ENCODE results near the gene ADAMTS17. TPM values are rescaled to one million over a fixed set of nuclear protein-coding genes. Genes with fewer than 3 reads are reported as not detected.

The ADAMTS17 gene
- total RNA-seq, 1 donor = 0.81 TPM

- no peak for DNase-seq (ENCODE audit: low read depth)
- TF ChIP-seq CTCF (IDR thresholded peaks at IDR 0.05; ENCODE audit: insufficient read depth, low read length) = no peak
Observed at GRCh38 chr15:99998661-99999101, 343.1 kb downstream of the ADAMTS17 start.

GRCh38 chr15:99997112-99997651, 344.6 kb downstream of the ADAMTS17 start:
- DNase-seq (ENCODE audit: low read depth) = no peak
- H3K4me3 ChIP-seq (ENCODE audit: low read depth, low read length) = no peak overlapping the region
- TF ChIP-seq CTCF (IDR thresholded peaks at IDR 0.05; ENCODE audit: insufficient read depth, low read length) = no peak

More at GRCh38 chr15:99998661-99999101, 343.1 kb downstream of the ADAMTS17 start:
- H3K4me3 ChIP-seq (ENCODE audit: low read depth, low read length) = no peak overlapping the region

GRCh38 chr15:99996660-99997059, 345.1 kb downstream of the ADAMTS17 start:
- no peak for DNase-seq (ENCODE audit: low read depth)
- no peak overlapping the region for H3K4me3 ChIP-seq (ENCODE audit: low read depth, low read length)
- no peak for TF ChIP-seq CTCF (IDR thresholded peaks at IDR 0.05; ENCODE audit: insufficient read depth, low read length)

- no peak for TF ChIP-seq CTCF (IDR thresholded peaks at IDR 0.05; ENCODE audit: insufficient read depth, low read length)
- no peak for DNase-seq (ENCODE audit: low read depth)
- no peak overlapping the region for H3K4me3 ChIP-seq (ENCODE audit: low read depth, low read length)
Observed at GRCh38 chr15:99995543-99995942, 346.2 kb downstream of the ADAMTS17 start.

GRCh38 chr15:99994849-99995248, 346.9 kb downstream of the ADAMTS17 start:
- no peak for DNase-seq (ENCODE audit: low read depth)
- no peak for TF ChIP-seq CTCF (IDR thresholded peaks at IDR 0.05; ENCODE audit: insufficient read depth, low read length)
- H3K4me3 ChIP-seq (ENCODE audit: low read depth, low read length) = no peak overlapping the region

- no peak overlapping the region for H3K4me3 ChIP-seq (ENCODE audit: low read depth, low read length)
- no peak for DNase-seq (ENCODE audit: low read depth)
- TF ChIP-seq CTCF (IDR thresholded peaks at IDR 0.05; ENCODE audit: insufficient read depth, low read length) = no peak
Observed at GRCh38 chr15:99993681-99994131, 348.1 kb downstream of the ADAMTS17 start.

GRCh38 chr15:99993262-99993661, 348.5 kb downstream of the ADAMTS17 start:
- DNase-seq (ENCODE audit: low read depth) = no peak
- no peak for TF ChIP-seq CTCF (IDR thresholded peaks at IDR 0.05; ENCODE audit: insufficient read depth, low read length)
- no peak overlapping the region for H3K4me3 ChIP-seq (ENCODE audit: low read depth, low read length)
